ENCODE results near the gene PRKCH.

- TF ChIP-seq CTCF (IDR thresholded peaks at IDR 0.05) (no peak), POLR2A (IDR thresholded peaks at IDR 0.05) (no peak), POLR2AphosphoS5 (IDR thresholded peaks at IDR 0.05) (no peak), EP300 (IDR thresholded peaks at IDR 0.05) (no peak)
Observed at GRCh38 chr14:61489512-61489911, 168.1 kb downstream of the PRKCH start.

All from sigmoid colon (tissue), 4 donors.